GM23338 (cell line): ENCODE measurements around the gene GNG7. TPM values are rescaled to one million over a fixed set of nuclear protein-coding genes. Genes with fewer than 3 reads are reported as not detected.

ENCODE experiments used
- ATAC-seq: fragments of 200-7000 bp; cut with Tn5 transposase; 3 replicates; pipeline ENCODE4 v1.9.1; 2020
- DNase-seq: peaks from one replicate; pipeline ENCODE4 v3.0.0-alpha.2; 2015; ENCODE audit warnings: low spot score
- H2AFZ ChIP-seq: fragments of 200-600 bp; sonication (generic); 2 replicates; pipeline ENCODE4 v1.8.0; 2016; ENCODE audit warnings: antibody characterized with exemption, mild to moderate bottlenecking, moderate library complexity
- H3F3A ChIP-seq: fragments of 200-600 bp; sonication (generic); replicated peaks from 2 replicates; pipeline ENCODE4 v1.8.0; 2017; ENCODE audit warnings: antibody characterized with exemption, mixed run types, low read depth
- H3K27ac ChIP-seq: fragments of 200-600 bp; sonication (generic); 2 replicates; pipeline ENCODE4 v1.6.1; 2016; ENCODE audit warnings: low read depth
- H3K27me3 ChIP-seq: fragments of 200-600 bp; sonication (generic); 2 replicates; pipeline ENCODE4 v1.8.0; 2016; ENCODE audit warnings: mild to moderate bottlenecking, mixed run types, moderate library complexity; ENCODE audit not compliant: insufficient read depth
- H3K36me3 ChIP-seq: fragments of 200-600 bp; sonication (generic); 2 replicates; pipeline ENCODE4 v1.8.0; 2016; ENCODE audit warnings: mild to moderate bottlenecking; ENCODE audit not compliant: insufficient read depth
- H3K4me1 ChIP-seq: fragments of 200-600 bp; sonication (generic); 2 replicates; pipeline ENCODE4 v1.8.0; 2016; ENCODE audit warnings: mild to moderate bottlenecking, moderate library complexity; ENCODE audit not compliant: insufficient read depth
- H3K4me2 ChIP-seq: fragments of 200-600 bp; sonication (generic); 2 replicates; pipeline ENCODE4 v1.7.1; 2017; ENCODE audit warnings: mixed run types
- H3K4me3 ChIP-seq: fragments of 200-600 bp; sonication (generic); 2 replicates; pipeline ENCODE4 v1.6.1; 2016; ENCODE audit warnings: mixed run types
- H3K79me2 ChIP-seq: fragments of 200-600 bp; sonication (generic); replicated peaks from 2 replicates; pipeline ENCODE4 v1.8.0; 2017; ENCODE audit warnings: mild to moderate bottlenecking; ENCODE audit not compliant: insufficient read depth
- H3K9me2 ChIP-seq: fragments of 200-600 bp; sonication (generic); 2 replicates; pipeline ENCODE4 v1.8.0; 2017; ENCODE audit not compliant: insufficient read depth
- H4K20me1 ChIP-seq: fragments of 200-600 bp; sonication (generic); replicated peaks from 2 replicates; pipeline ENCODE4 v1.8.0; 2017; ENCODE audit warnings: mild to moderate bottlenecking; ENCODE audit not compliant: insufficient read depth
- H3K27ac Mint-ChIP-seq: 2 replicates; pipeline ENCODE4 v1.8.0; 2020; ENCODE audit warnings: inconsistent platforms, mild to moderate bottlenecking, moderate library complexity, mixed read lengths
- H3K27me3 Mint-ChIP-seq: 3 replicates; pipeline ENCODE4 v1.8.0; 2022; ENCODE audit warnings: low read depth, mild to moderate bottlenecking, moderate library complexity, mixed read lengths, inconsistent platforms; ENCODE audit not compliant: insufficient read depth, poor library complexity
- H3K36me3 Mint-ChIP-seq: 3 replicates; pipeline ENCODE4 v1.8.0; 2021; ENCODE audit warnings: low read depth, mild to moderate bottlenecking, inconsistent platforms, moderate library complexity, mixed read lengths
- H3K4me1 Mint-ChIP-seq: 3 replicates; pipeline ENCODE4 v1.8.0; 2020; ENCODE audit warnings: mild to moderate bottlenecking, inconsistent platforms, mixed read lengths
- H3K4me3 Mint-ChIP-seq: 3 replicates; pipeline ENCODE4 v1.8.0; 2021; ENCODE audit warnings: moderate library complexity, mild to moderate bottlenecking, inconsistent platforms, mixed read lengths
- H3K9me3 Mint-ChIP-seq: 3 replicates; pipeline ENCODE4 v1.8.0; 2020; ENCODE audit warnings: moderate library complexity, mild to moderate bottlenecking, inconsistent platforms, mixed read lengths
- CTCF ChIP-seq, 2 experiments: fragments of 200-600 bp in 1 of 2; sonication (generic) in 1 of 2; conservative IDR thresholded peaks; 2 replicates each; pipeline versions ENCODE4 v1.5.1 to v1.6.1; 2016 to 2017; ENCODE audit warnings: antibody characterized with exemption in 2 of 2, low read depth in 2 of 2, mild to moderate bottlenecking in 2 of 2, moderate library complexity in 1 of 2
- ETS1 ChIP-seq: IDR thresholded peaks from 2 replicates; pipeline ENCODE4 v1.6.1; 2016; ENCODE audit warnings: antibody characterized with exemption
- EZH2 ChIP-seq: fragments of 200-600 bp; sonication (generic); IDR thresholded peaks from one replicate; pipeline ENCODE4 v1.8.0; 2017; ENCODE audit warnings: antibody characterized with exemption, mild to moderate bottlenecking, low read depth; ENCODE audit not compliant: unreplicated experiment
- EZH2phosphoT487 ChIP-seq: fragments of 200-600 bp; sonication (generic); IDR thresholded peaks from one replicate; pipeline ENCODE4 v1.8.1; 2018; ENCODE audit warnings: antibody characterized with exemption; ENCODE audit not compliant: unreplicated experiment
- JUNB ChIP-seq: IDR thresholded peaks from one replicate; pipeline ENCODE4 v1.6.1; 2016; ENCODE audit warnings: antibody characterized with exemption; ENCODE audit not compliant: unreplicated experiment
- NANOG ChIP-seq: IDR thresholded peaks from 2 replicates; pipeline ENCODE4 v1.6.1; 2016; ENCODE audit warnings: antibody characterized with exemption, borderline replicate concordance
- POLR2AphosphoS5 ChIP-seq: IDR thresholded peaks from 2 replicates; pipeline ENCODE4 v1.6.1; 2016; ENCODE audit warnings: antibody characterized with exemption, low read depth
- REST ChIP-seq: IDR thresholded peaks from one replicate; pipeline ENCODE4 v1.6.1; 2018; ENCODE audit warnings: antibody characterized with exemption; ENCODE audit not compliant: unreplicated experiment
- STAT1 ChIP-seq: IDR thresholded peaks from one replicate; pipeline ENCODE4 v1.6.1; 2016; ENCODE audit warnings: antibody characterized with exemption; ENCODE audit not compliant: unreplicated experiment
- ZNF114 ChIP-seq: fragments of 250-450 bp; sonication (Bioruptor Pico); IDR thresholded peaks from 2 replicates; pipeline ENCODE4 v1.5.0; 2020; ENCODE audit warnings: mild to moderate bottlenecking, moderate library complexity
- ZNF331 ChIP-seq: fragments of 250-450 bp; sonication (Bioruptor Pico); IDR thresholded peaks from 2 replicates; pipeline ENCODE4 v1.5.0; 2020; ENCODE audit warnings: low read depth, mild to moderate bottlenecking, moderate library complexity
- ZNF462 ChIP-seq: fragments of 250-450 bp; sonication (Bioruptor Pico); IDR thresholded peaks from 2 replicates; pipeline ENCODE4 v1.5.0; 2020; ENCODE audit warnings: mild to moderate bottlenecking, moderate library complexity
- polyA plus RNA-seq: library from polyadenylated mRNA; unstranded; fragments of >200 nt; fragmentation: Nextera tagmentation; extraction: Ambion mirVana; gene quantifications from 2 replicates; pipeline ENCODE4 v1.2.1, GENCODE V29; 2016
- total RNA-seq: library from RNA; depleted of rRNA; stranded (reverse); fragments of >200 nt; shearing (Covaris generic); gene quantifications from 2 replicates; pipeline ENCODE4 v1.2.3, GENCODE V29; 2014

The GNG7 gene
- total and polyA plus RNA-seq, 2 experiments from 2014 or later = 5.1 to 5.4 TPM

- Mint-ChIP-seq H3K4me3 (no peak overlapping the region), H3K36me3 (no peaks in the 10 kb centered on the region), H3K27ac (no peak overlapping the region), H3K27me3 (peaks cover 1% of the 10 kb centered on the region), H3K9me3 (no peaks in the 10 kb centered on the region), H3K4me1 (peaks cover 17% of the 10 kb centered on the region)
- no peak overlapping the region for H2AFZ ChIP-seq
- H3K4me1 ChIP-seq = peaks cover 17% of the 10 kb centered on the region
- H3K36me3 ChIP-seq = no peaks in the 10 kb centered on the region
- H4K20me1 ChIP-seq = no peaks in the 10 kb centered on the region
- peak overlapping the region; percentile 68 for H3K4me2 ChIP-seq
- no peak overlapping the region for H3K27ac ChIP-seq
- TF ChIP-seq ETS1 (no peak), ZNF331 (CRISPR knock-in tag) (no peak), STAT1 (no peak), NANOG (no peak), EZH2 (no peak), POLR2AphosphoS5 (no peak), CTCF (conservative IDR thresholded peaks at IDR 0.05; ENCODE audit: low read depth in 2 of 2) (no peak), REST (no peak), ZNF462 (CRISPR knock-in tag) (no peak), ZNF114 (CRISPR knock-in tag) (no peak), JUNB (no peak), EZH2phosphoT487 (no peak)
- no peaks in the 10 kb centered on the region for H3K9me2 ChIP-seq
- ATAC-seq = no peak
- H3K4me3 ChIP-seq = no peak overlapping the region
- no peaks in the 10 kb centered on the region for H3K79me2 ChIP-seq
- H3F3A ChIP-seq = peaks cover 7% of the 10 kb centered on the region; the same call in 1 of the 2 replicates
- DNase-seq = no peak
- no peaks in the 10 kb centered on the region for H3K27me3 ChIP-seq
Observed at GRCh38 chr19:2592824-2593223, 109.7 kb downstream of the GNG7 start.
